GM12878 (cell line): ENCODE measurements around the gene TBC1D2B. TPM values are rescaled to one million over a fixed set of nuclear protein-coding genes. Genes with fewer than 3 reads are reported as not detected.
"Not testable (repeated sequence)": the region's sequence is repeated elsewhere in the genome, so short reads cannot be mapped to it uniquely, and the experiment has no call there.

ENCODE experiments used
- ATAC-seq: fragments of 200-7000 bp; cut with Tn5 transposase; 3 replicates; pipeline ENCODE4 v1.9.1; 2020; ENCODE audit warnings: mild to moderate bottlenecking, moderate library complexity
- BruUV-seq: library from RNA; stranded (reverse); fragments of 400-500 nt; replicated peaks from 2 replicates; lab custom pipeline; 2021; lab: Mats Ljungman, UMichigan
- CTCF ChIA-PET: fragments of 300-600 bp; sonication (Branson Sonifier 250); formaldehyde crosslinking; extraction: SDS; loops from one replicate; lab custom pipeline; 2021; ENCODE audit warnings: inconsistent platforms; lab: Yijun Ruan, JAX
- POLR2A ChIA-PET: fragments of 350-600 bp; formaldehyde crosslinking; extraction: SDS; loops from one replicate; lab custom pipeline; 2021; ENCODE audit warnings: inconsistent platforms; lab: Charles Lee
- RAD21 ChIA-PET: fragments of 300-600 bp; sonication (Branson Sonifier 250); formaldehyde crosslinking; loops from one replicate; lab custom pipeline; 2023; ENCODE audit warnings: antibody characterized with exemption; ENCODE audit not compliant: unreplicated experiment; lab: Charles Lee
- SMC1A ChIA-PET: fragments of 300-600 bp; sonication (Branson Sonifier 250); formaldehyde crosslinking; loops from one replicate; lab custom pipeline; 2023; ENCODE audit not compliant: unreplicated experiment, uncharacterized antibody; lab: Charles Lee
- DNase-seq: peaks from one replicate; pipeline ENCODE4 v3.0.0-alpha.2; 2011; ENCODE audit warnings: low read depth, low spot score
- FAIRE-seq: peaks from 3 replicates; lab custom pipeline; 2011; peaks lifted over from hg19 to GRCh38; lab: Jason Lieb, UNC
- H2AFZ ChIP-seq: 2 replicates; pipeline ENCODE4 v1.6.0; 2011; ENCODE audit warnings: low read depth, low read length, control low read depth; ENCODE audit not compliant: control insufficient read depth
- H3K27ac ChIP-seq: 2 replicates; pipeline ENCODE4 v1.5.1; 2011; ENCODE audit warnings: control low read depth; ENCODE audit not compliant: control insufficient read depth, insufficient read depth
- H3K27me3 ChIP-seq, 2 experiments: replicated peaks in 1 of 2; 2 replicates each; pipeline versions ENCODE4 v1.6.0 to v1.6.1; 2011; ENCODE audit warnings: low read length in 1 of 2; ENCODE audit not compliant: control insufficient read depth in 2 of 2, insufficient read depth in 2 of 2
- H3K36me3 ChIP-seq, 2 experiments: 2 replicates each; pipeline ENCODE4 v1.5.1; 2011; ENCODE audit warnings: low read length in 1 of 2; ENCODE audit not compliant: control insufficient read depth in 2 of 2, insufficient read depth in 2 of 2
- H3K4me1 ChIP-seq: 2 replicates; pipeline ENCODE4 v1.6.1; 2011; ENCODE audit warnings: mild to moderate bottlenecking, low read length, moderate library complexity, mixed read lengths; ENCODE audit not compliant: control insufficient read depth, insufficient read depth
- H3K4me2 ChIP-seq: 2 replicates; pipeline ENCODE4 v1.6.0; 2011; ENCODE audit warnings: control low read depth; ENCODE audit not compliant: control insufficient read depth, insufficient read depth
- H3K4me3 ChIP-seq: fragments of 200-600 bp; sonication (generic); 2 replicates; pipeline ENCODE4 v1.5.1; 2016
- H3K79me2 ChIP-seq: 2 replicates; pipeline ENCODE4 v1.6.0; 2011; ENCODE audit warnings: low read length; ENCODE audit not compliant: control insufficient read depth, insufficient read depth
- H3K9ac ChIP-seq: 2 replicates; pipeline ENCODE4 v1.8.0; 2011; ENCODE audit warnings: low read length, control low read depth, mixed read lengths; ENCODE audit not compliant: control insufficient read depth, insufficient read depth
- H3K9me3 ChIP-seq: replicated peaks from 3 replicates; pipeline ENCODE4 v1.5.1; 2011; ENCODE audit warnings: mild to moderate bottlenecking, low read length; ENCODE audit not compliant: control insufficient read depth, insufficient read depth
- H4K20me1 ChIP-seq: 2 replicates; pipeline ENCODE4 v1.6.0; 2011; ENCODE audit not compliant: control insufficient read depth, insufficient read depth
- CBX3 ChIP-seq: fragments of 200-600 bp; sonication (generic); IDR thresholded peaks from 2 replicates; pipeline ENCODE4 v1.6.1; 2016; ENCODE audit warnings: low read depth, borderline replicate concordance
- GABPA ChIP-seq: IDR thresholded peaks from 2 replicates; pipeline ENCODE4 v1.6.1; 2014; ENCODE audit warnings: antibody characterized with exemption, low read depth, mild to moderate bottlenecking, inconsistent platforms
- IRF3 ChIP-seq: fragments of 450-650 bp; IDR thresholded peaks from 2 replicates; pipeline ENCODE4 v1.6.1; 2014; ENCODE audit warnings: mild to moderate bottlenecking
- MYC ChIP-seq: IDR thresholded peaks from 2 replicates; pipeline ENCODE4 v1.6.1; 2011; ENCODE audit warnings: mild to moderate bottlenecking, low read length, moderate library complexity, inconsistent platforms; ENCODE audit not compliant: insufficient read depth, insufficient replicate concordance, insufficient read length, severe bottlenecking
- NFXL1 ChIP-seq: fragments of 450-650 bp; IDR thresholded peaks from 2 replicates; pipeline ENCODE4 v1.6.1; 2017; ENCODE audit warnings: antibody characterized with exemption, mild to moderate bottlenecking, borderline replicate concordance
- NR2C1 ChIP-seq: fragments of 450-650 bp; IDR thresholded peaks from 2 replicates; pipeline ENCODE4 v1.6.1; 2017; ENCODE audit warnings: antibody characterized with exemption, mild to moderate bottlenecking, moderate library complexity
- ZNF384 ChIP-seq: IDR thresholded peaks from 2 replicates; pipeline ENCODE4 v1.6.1; 2012; ENCODE audit warnings: low read depth, mild to moderate bottlenecking, low read length, improper control_type of control experiment, borderline replicate concordance
- WGBS: methylation state at CpG from one replicate; pipeline ENCODE4 v1.1.6; 2016; ENCODE audit warnings: low lambda C conversion rate; ENCODE audit not compliant: insufficient replicate concordance, insufficient coverage; ENCODE audit errors: missing lambda C conversion rate; 5-methylcytosine and 5-hydroxymethylcytosine counted together
- in situ Hi-C: fragments of 300-500 bp; cut with MboI; formaldehyde crosslinking; loops from 9 replicates; pipeline ENCODE4 v1.14.3; 2018; ENCODE audit warnings: mixed read lengths
- intact Hi-C: fragments of 100-400 bp; cut with micrococcal nuclease; formaldehyde crosslinking; loops from one replicate; pipeline ENCODE4 v1.14.2; 2022; ENCODE audit not compliant: unreplicated experiment
- polyA plus RNA-seq, 11 experiments: library from polyadenylated mRNA; depleted of rRNA in 4 of 11; unstranded in 6 of 11; stranded (reverse) in 5 of 11; fragments of >200 nt; fragmentation: Nextera tagmentation in 4 of 11; fragmentation: Illumina TruSeq in 1 of 11; extraction: Ambion mirVana in 4 of 11; extraction: Trizol in 1 of 11; gene quantifications; 1 replicate in 1 of 11; 2 replicates in 10 of 11; pipeline versions ENCODE4 v1.2.1 to v1.2.3, GENCODE V29; 2011 to 2016; ENCODE audit warnings: inconsistent platforms in 2 of 11, missing spikeins in 2 of 11, low read depth in 1 of 11
- total RNA-seq, 4 experiments: library from RNA; depleted of rRNA in 3 of 4; stranded (reverse); fragments of >200 nt in 3 of 4; fragmentation: Illumina TruSeq in 1 of 4; extraction: Trizol in 1 of 4; gene quantifications; 2 replicates each; pipeline versions ENCODE4 v1.2.1 to v1.2.3, GENCODE V29; 2013 to 2021

Gene TBC1D2B
- total and polyA plus RNA-seq, 10 of the 15 experiments (the other 5 are each of a cell fraction or from before 2014, with no cell fraction given), result 1.3 to 53.4 (median 19.4) TPM

GRCh38 chr15:77998592-77998991, 78.9 kb downstream of the TBC1D2B start (continued):
- no peak for TF ChIP-seq NR2C1
- TF ChIP-seq NFXL1, result no peak
- TF ChIP-seq GABPA, result no peak
- no peak for TF ChIP-seq IRF3
- no peak for TF ChIP-seq ZNF384
- TF ChIP-seq MYC, result no peak
- TF ChIP-seq CBX3, result no peak

GRCh38 chr15:77997761-77998554, 79.6 kb downstream of the TBC1D2B start:
- FAIRE-seq, H3K4me2 ChIP-seq, H3K9ac ChIP-seq, ATAC-seq, H4K20me1 ChIP-seq, H3K79me2 ChIP-seq, DNase-seq, POLR2A ChIA-PET, H3K27me3 ChIP-seq, H2AFZ ChIP-seq, in situ Hi-C loops, H3K27ac ChIP-seq, intact Hi-C loops, H3K4me3 ChIP-seq, BruUV-seq, H3K9me3 ChIP-seq: not testable (repeated sequence)
- H3K4me1 ChIP-seq, result peaks cover 13% of the 10 kb centered on the region
- ChIA-PET CTCF (interaction anchor here (1.1 to 3.7 kb wide), 6 partner anchors 38 to 114 kb away, joined by 3 to 72 read pairs (median 10); no protein-coding TSS in a partner anchor), RAD21 (interaction anchor here (1.2 to 1.7 kb wide), 2 partner anchors 72 to 108 kb away, joined by 3 read pairs; no protein-coding TSS in a partner anchor), SMC1A (interaction anchor here (1.5 to 3.3 kb wide), 3 partner anchors 38 to 111 kb away, joined by 3 to 29 read pairs (median 7); no protein-coding TSS in a partner anchor)
- peaks cover 4 to 11% of the 10 kb centered on the region in 2 experiments for H3K36me3 ChIP-seq
- 92% methylated on average over 23 of the region's 23 CpGs for WGBS

- ATAC-seq, H2AFZ ChIP-seq, H3K27me3 ChIP-seq, DNase-seq, H3K4me2 ChIP-seq, intact Hi-C loops, BruUV-seq, RAD21 ChIA-PET, H3K79me2 ChIP-seq, H3K9ac ChIP-seq, in situ Hi-C loops, H3K27ac ChIP-seq, FAIRE-seq, H4K20me1 ChIP-seq, H3K9me3 ChIP-seq, H3K4me3 ChIP-seq: not testable (repeated sequence)
- ChIA-PET CTCF (interaction anchor here (1.4 to 2.5 kb wide), 2 partner anchors 38 to 111 kb away, joined by 5 to 10 read pairs; no protein-coding TSS in a partner anchor), POLR2A (interaction anchor here (0.5 kb wide), 1 partner anchor 154 kb away, joined by 3 read pairs; no protein-coding TSS in a partner anchor), SMC1A (interaction anchor here (1.4 to 1.9 kb wide), 2 partner anchors 38 to 73 kb away, joined by 3 to 7 read pairs; no protein-coding TSS in a partner anchor)
- 89% methylated on average over 6 of the region's 6 CpGs for WGBS
- Histone ChIP-seq H3K36me3 (peaks cover 4 to 11% of the 10 kb centered on the region in 2 experiments), H3K4me1 (peaks cover 13% of the 10 kb centered on the region)
Measured at GRCh38 chr15:77997221-77997620, 80.3 kb downstream of the TBC1D2B start.
